ENCODE results near the gene LLGL2.
A peak's percentile ranks its signal among the peaks of the same experiment; 100 is the strongest.
"Not testable (repeated sequence)": the region's sequence is repeated elsewhere in the genome, so short reads cannot be mapped to it uniquely, and the experiment has no call there.

Gene LLGL2

GRCh38 chr17:75516619-75517296 is 8.7 kb upstream of the LLGL2 start:
- DNase-seq (ENCODE audit: low spot score) = peak; percentile 49
- Mint-ChIP-seq H3K9me3 (no peaks in the 10 kb centered on the region), H3K36me3 (ENCODE audit: low read depth) (peaks cover 19% of the 10 kb centered on the region), H3K27me3 (ENCODE audit: low read depth) (peaks cover 8% of the 10 kb centered on the region), H3K4me3 (peak overlapping the region; percentile 73), H3K27ac (peak overlapping the region; percentile 83), H3K4me1 (ENCODE audit: low read depth) (peaks cover 22% of the 10 kb centered on the region)

- Mint-ChIP-seq H3K4me1 (ENCODE audit: low read depth) (peaks cover 22% of the 10 kb centered on the region), H3K9me3 (no peaks in the 10 kb centered on the region), H3K36me3 (ENCODE audit: low read depth) (peaks cover 22% of the 10 kb centered on the region), H3K4me3 (peak overlapping the region; percentile 73), H3K27me3 (ENCODE audit: low read depth) (peaks cover 8% of the 10 kb centered on the region), H3K27ac (peak overlapping the region; percentile 83)
- no peak for DNase-seq (ENCODE audit: low spot score)
These were observed 8.1 kb upstream of the LLGL2 start for GRCh38 chr17:75517297-75517865.

GRCh38 chr17:75518201-75518600 is 7.3 kb upstream of the LLGL2 start:
- Mint-ChIP-seq H3K9me3 (no peaks in the 10 kb centered on the region), H3K4me1 (ENCODE audit: low read depth) (peaks cover 22% of the 10 kb centered on the region), H3K27ac (peak overlapping the region; percentile 83), H3K27me3 (ENCODE audit: low read depth) (peaks cover 8% of the 10 kb centered on the region), H3K36me3 (ENCODE audit: low read depth) (peaks cover 26% of the 10 kb centered on the region), H3K4me3 (peak overlapping the region; percentile 73)
- DNase-seq (ENCODE audit: low spot score) = peak; percentile 60

GRCh38 chr17:75518983-75519537 is 6.4 kb upstream of the LLGL2 start:
- no peaks in the 10 kb centered on the region for H3K9me3 Mint-ChIP-seq
- H3K36me3 Mint-ChIP-seq (ENCODE audit: low read depth) = peaks cover 28% of the 10 kb centered on the region
- peaks cover 22% of the 10 kb centered on the region for H3K4me1 Mint-ChIP-seq (ENCODE audit: low read depth)
- no peak overlapping the region for H3K27ac Mint-ChIP-seq
- peak overlapping the region; percentile 73 for H3K4me3 Mint-ChIP-seq
- DNase-seq (ENCODE audit: low spot score) = no peak
- H3K27me3 Mint-ChIP-seq (ENCODE audit: low read depth) = peaks cover 2% of the 10 kb centered on the region

GRCh38 chr17:75520413-75520812 is 5.1 kb upstream of the LLGL2 start:
- H3K9me3 Mint-ChIP-seq; H3K4me3 Mint-ChIP-seq; DNase-seq (ENCODE audit: low spot score); H3K27me3 Mint-ChIP-seq (ENCODE audit: low read depth); H3K27ac Mint-ChIP-seq: not testable (repeated sequence)
- Mint-ChIP-seq H3K4me1 (ENCODE audit: low read depth) (peaks cover 22% of the 10 kb centered on the region), H3K36me3 (ENCODE audit: low read depth) (peaks cover 28% of the 10 kb centered on the region)

GRCh38 chr17:75521290-75521689 is 4.2 kb upstream of the LLGL2 start:
- Mint-ChIP-seq H3K27me3 (ENCODE audit: low read depth) (peaks cover 2% of the 10 kb centered on the region), H3K9me3 (no peaks in the 10 kb centered on the region), H3K27ac (no peak overlapping the region), H3K4me1 (ENCODE audit: low read depth) (peaks cover 23% of the 10 kb centered on the region), H3K4me3 (no peak overlapping the region), H3K36me3 (ENCODE audit: low read depth) (peaks cover 29% of the 10 kb centered on the region)
- DNase-seq (ENCODE audit: low spot score) = no peak

- DNase-seq (ENCODE audit: low spot score) = no peak
- H3K36me3 Mint-ChIP-seq (ENCODE audit: low read depth) = peaks cover 30% of the 10 kb centered on the region
- no peak overlapping the region for H3K27ac Mint-ChIP-seq
- peaks cover 10% of the 10 kb centered on the region for H3K27me3 Mint-ChIP-seq (ENCODE audit: low read depth)
- no peaks in the 10 kb centered on the region for H3K9me3 Mint-ChIP-seq
- no peak overlapping the region for H3K4me3 Mint-ChIP-seq
- peaks cover 26% of the 10 kb centered on the region for H3K4me1 Mint-ChIP-seq (ENCODE audit: low read depth)
These were observed 3.4 kb upstream of the LLGL2 start for GRCh38 chr17:75521951-75522727.

- Mint-ChIP-seq H3K4me1 (ENCODE audit: low read depth) (peaks cover 12% of the 10 kb centered on the region), H3K9me3 (no peaks in the 10 kb centered on the region), H3K36me3 (ENCODE audit: low read depth) (peaks cover 23% of the 10 kb centered on the region), H3K27me3 (ENCODE audit: low read depth) (peaks cover 12% of the 10 kb centered on the region), H3K4me3 (no peak overlapping the region), H3K27ac (no peak overlapping the region)
- DNase-seq (ENCODE audit: low spot score) = no peak
These were observed 1.9 kb upstream of the LLGL2 start for GRCh38 chr17:75523647-75524046.

GRCh38 chr17:75524269-75524969 is 1.1 kb upstream of the LLGL2 start:
- Mint-ChIP-seq H3K27ac (no peak overlapping the region), H3K4me1 (ENCODE audit: low read depth) (peaks cover 9% of the 10 kb centered on the region), H3K36me3 (ENCODE audit: low read depth) (peaks cover 19% of the 10 kb centered on the region), H3K27me3 (ENCODE audit: low read depth) (peaks cover 12% of the 10 kb centered on the region), H3K9me3 (no peaks in the 10 kb centered on the region), H3K4me3 (peak overlapping the region; percentile 15)
- DNase-seq (ENCODE audit: low spot score) = no peak

- DNase-seq (ENCODE audit: low spot score) = no peak
- H3K27ac Mint-ChIP-seq = no peak overlapping the region
- peaks cover 12% of the 10 kb centered on the region for H3K27me3 Mint-ChIP-seq (ENCODE audit: low read depth)
- H3K4me3 Mint-ChIP-seq = peak overlapping the region; percentile 77
- peaks cover 13% of the 10 kb centered on the region for H3K36me3 Mint-ChIP-seq (ENCODE audit: low read depth)
- no peaks in the 10 kb centered on the region for H3K9me3 Mint-ChIP-seq
- peaks cover 6% of the 10 kb centered on the region for H3K4me1 Mint-ChIP-seq (ENCODE audit: low read depth)
These were observed 483 bp downstream of the LLGL2 start for GRCh38 chr17:75525806-75526554.

GRCh38 chr17:75526555-75527270 is 1.2 kb downstream of the LLGL2 start:
- no peak overlapping the region for H3K27ac Mint-ChIP-seq
- peak overlapping the region; percentile 77 for H3K4me3 Mint-ChIP-seq
- DNase-seq (ENCODE audit: low spot score) = no peak
- peaks cover 6% of the 10 kb centered on the region for H3K4me1 Mint-ChIP-seq (ENCODE audit: low read depth)
- H3K27me3 Mint-ChIP-seq (ENCODE audit: low read depth) = peaks cover 12% of the 10 kb centered on the region
- peaks cover 10% of the 10 kb centered on the region for H3K36me3 Mint-ChIP-seq (ENCODE audit: low read depth)
- no peaks in the 10 kb centered on the region for H3K9me3 Mint-ChIP-seq

- no peak overlapping the region for H3K27ac Mint-ChIP-seq
- DNase-seq (ENCODE audit: low spot score) = no peak
- peaks cover 3% of the 10 kb centered on the region for H3K36me3 Mint-ChIP-seq (ENCODE audit: low read depth)
- H3K4me3 Mint-ChIP-seq = no peak overlapping the region
- peaks cover 28% of the 10 kb centered on the region for H3K4me1 Mint-ChIP-seq (ENCODE audit: low read depth)
- H3K27me3 Mint-ChIP-seq (ENCODE audit: low read depth) = peaks cover 12% of the 10 kb centered on the region
- H3K9me3 Mint-ChIP-seq = no peaks in the 10 kb centered on the region
These were observed 5.6 kb downstream of the LLGL2 start for GRCh38 chr17:75530837-75531720.

All from T-helper 2 cell treated with Interferon-gamma antibody and Interleukin-4, amounts not matched to agents 5 μg/mL and 100 μg/mL, for 36 hours (primary cell).